OCI-LY3 (cell line): ENCODE data around the gene CDK15.

Experiments
- H2AFZ ChIP-seq: fragments of 200-600, 300-600 bp; shearing (Covaris generic); 2 replicates; pipeline ENCODE4 v1.6.0; 2014; ENCODE audit warnings: antibody characterized with exemption, low read depth, low read length
- H3K27ac ChIP-seq: fragments of 200-600, 300-600 bp; sonication (generic); 2 replicates; pipeline ENCODE4 v1.5.1; 2014; ENCODE audit warnings: mild to moderate bottlenecking, low read length, moderate library complexity, mixed read lengths
- H3K27me3 ChIP-seq: fragments of 200-600, 300-600 bp; sonication (generic); 2 replicates; pipeline ENCODE4 v1.6.1; 2014; ENCODE audit warnings: low read depth, low read length, mixed read lengths
- H3K36me3 ChIP-seq: fragments of 200-600, 300-600 bp; sonication (generic); replicated peaks from 2 replicates; pipeline ENCODE3; 2014; ENCODE audit warnings: low read depth, low read length, mixed read lengths
- H3K4me1 ChIP-seq: fragments of 300-600, 200-600 bp; sonication (generic); 2 replicates; pipeline ENCODE4 v1.6.1; 2014; ENCODE audit warnings: low read length, mixed read lengths
- H3K4me2 ChIP-seq: fragments of 200-600, 300-600 bp; sonication (generic); 2 replicates; pipeline ENCODE4 v1.6.1; 2014; ENCODE audit warnings: low read length, mixed read lengths
- H3K4me3 ChIP-seq: fragments of 300-600, 200-600 bp; sonication (generic); 2 replicates; pipeline ENCODE4 v1.5.1; 2014; ENCODE audit warnings: antibody characterized with exemption, mild to moderate bottlenecking, low read length, moderate library complexity
- H3K79me2 ChIP-seq: fragments of 300-600, 200-600 bp; shearing (Covaris generic); 2 replicates; pipeline ENCODE4 v1.6.1; 2014; ENCODE audit warnings: mild to moderate bottlenecking, low read length, mixed read lengths
- H3K9ac ChIP-seq: fragments of 300-600, 200-600 bp; shearing (Covaris generic); 2 replicates; pipeline ENCODE4 v1.6.0; 2014; ENCODE audit warnings: mild to moderate bottlenecking, low read length, moderate library complexity
- H3K9me3 ChIP-seq: fragments of 200-600, 300-600 bp; shearing (Covaris generic); 2 replicates; pipeline ENCODE4 v1.6.1; 2014; ENCODE audit warnings: low read length, mixed read lengths; ENCODE audit not compliant: insufficient read depth
- H4K20me1 ChIP-seq: fragments of 200-600, 300-600 bp; sonication (generic); 2 replicates; pipeline ENCODE4 v1.6.1; 2016; ENCODE audit warnings: low read length, mixed read lengths; ENCODE audit not compliant: insufficient read depth
- EZH2phosphoT487 ChIP-seq: fragments of 200-600 bp; shearing (Covaris generic); IDR thresholded peaks from 2 replicates; pipeline ENCODE4 v1.6.1; 2018; ENCODE audit warnings: antibody characterized with exemption, mixed run types, low read depth
- TF ChIP-seq, protein P1 (sequence below): fragments of 200-600, 300-600 bp; sonication (generic); IDR thresholded peaks from 2 replicates; pipeline ENCODE4 v1.5.1; 2014; ENCODE audit warnings: antibody characterized with exemption, low read length, low read depth

CDK15 gene

DNA sequence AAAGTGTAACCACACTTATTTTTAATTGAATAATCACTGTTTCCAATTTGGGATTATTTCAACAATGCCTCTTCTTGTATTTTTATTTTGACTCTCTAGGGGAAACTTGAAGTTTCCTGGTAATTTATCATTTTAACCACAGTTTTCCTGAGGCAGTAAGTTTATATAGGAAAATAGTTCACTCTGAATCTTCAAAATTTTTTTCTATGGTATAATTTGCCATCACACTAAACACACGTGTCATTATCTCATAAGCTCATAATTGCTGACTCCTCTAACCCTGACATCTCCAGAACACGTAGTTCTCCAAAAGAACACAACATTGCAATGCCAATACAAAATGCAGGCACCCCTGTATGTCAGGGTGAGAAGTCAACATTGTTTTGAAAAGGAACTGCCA lies 125.1 kb downstream of the CDK15 start:
- no peaks in the 10 kb centered on the region for H3K9me3 ChIP-seq
- no peaks in the 10 kb centered on the region for H3K27me3 ChIP-seq
- H3K36me3 ChIP-seq, result no peaks in the 10 kb centered on the region
- TF ChIP-seq, protein P1, sequence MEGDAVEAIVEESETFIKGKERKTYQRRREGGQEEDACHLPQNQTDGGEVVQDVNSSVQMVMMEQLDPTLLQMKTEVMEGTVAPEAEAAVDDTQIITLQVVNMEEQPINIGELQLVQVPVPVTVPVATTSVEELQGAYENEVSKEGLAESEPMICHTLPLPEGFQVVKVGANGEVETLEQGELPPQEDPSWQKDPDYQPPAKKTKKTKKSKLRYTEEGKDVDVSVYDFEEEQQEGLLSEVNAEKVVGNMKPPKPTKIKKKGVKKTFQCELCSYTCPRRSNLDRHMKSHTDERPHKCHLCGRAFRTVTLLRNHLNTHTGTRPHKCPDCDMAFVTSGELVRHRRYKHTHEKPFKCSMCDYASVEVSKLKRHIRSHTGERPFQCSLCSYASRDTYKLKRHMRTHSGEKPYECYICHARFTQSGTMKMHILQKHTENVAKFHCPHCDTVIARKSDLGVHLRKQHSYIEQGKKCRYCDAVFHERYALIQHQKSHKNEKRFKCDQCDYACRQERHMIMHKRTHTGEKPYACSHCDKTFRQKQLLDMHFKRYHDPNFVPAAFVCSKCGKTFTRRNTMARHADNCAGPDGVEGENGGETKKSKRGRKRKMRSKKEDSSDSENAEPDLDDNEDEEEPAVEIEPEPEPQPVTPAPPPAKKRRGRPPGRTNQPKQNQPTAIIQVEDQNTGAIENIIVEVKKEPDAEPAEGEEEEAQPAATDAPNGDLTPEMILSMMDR, result no peak
- no peak for TF ChIP-seq EZH2phosphoT487
- H3K9ac ChIP-seq, result no peak overlapping the region
- no peaks in the 10 kb centered on the region for H3K4me1 ChIP-seq
- no peaks in the 10 kb centered on the region for H4K20me1 ChIP-seq
- no peak overlapping the region for H3K4me3 ChIP-seq
- H3K4me2 ChIP-seq, result no peak overlapping the region
- H3K27ac ChIP-seq, result no peak overlapping the region
- no peak overlapping the region for H2AFZ ChIP-seq
- H3K79me2 ChIP-seq, result no peaks in the 10 kb centered on the region

DNA sequence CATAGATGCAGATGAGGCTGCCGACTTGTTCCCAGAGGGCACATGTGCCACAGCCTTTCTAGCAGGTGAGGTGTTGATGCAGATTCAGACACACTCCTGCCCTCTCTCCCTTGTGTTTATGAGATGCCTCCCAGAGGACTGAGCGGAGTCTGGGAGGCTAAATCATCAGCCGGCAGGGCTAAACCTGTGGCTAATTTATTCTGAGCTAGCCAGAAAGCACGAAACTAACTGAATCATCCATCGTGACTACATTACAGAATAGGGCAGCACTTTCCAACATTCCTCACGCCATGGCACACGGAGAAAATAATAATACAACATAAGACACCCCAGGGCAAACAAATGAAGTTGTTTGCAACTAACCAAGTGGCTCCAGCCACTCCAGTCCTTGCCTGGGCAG lies 125.6 kb downstream of the CDK15 start:
- no peaks in the 10 kb centered on the region for H3K79me2 ChIP-seq
- H3K4me3 ChIP-seq, result no peak overlapping the region
- H3K27me3 ChIP-seq, result no peaks in the 10 kb centered on the region
- H3K9me3 ChIP-seq, result no peaks in the 10 kb centered on the region
- no peaks in the 10 kb centered on the region for H4K20me1 ChIP-seq
- no peak overlapping the region for H3K27ac ChIP-seq
- no peaks in the 10 kb centered on the region for H3K4me1 ChIP-seq
- H3K4me2 ChIP-seq, result no peak overlapping the region
- H2AFZ ChIP-seq, result no peak overlapping the region
- no peaks in the 10 kb centered on the region for H3K36me3 ChIP-seq
- TF ChIP-seq EZH2phosphoT487, result no peak
- TF ChIP-seq, protein P1, result no peak
- H3K9ac ChIP-seq, result no peak overlapping the region

DNA sequence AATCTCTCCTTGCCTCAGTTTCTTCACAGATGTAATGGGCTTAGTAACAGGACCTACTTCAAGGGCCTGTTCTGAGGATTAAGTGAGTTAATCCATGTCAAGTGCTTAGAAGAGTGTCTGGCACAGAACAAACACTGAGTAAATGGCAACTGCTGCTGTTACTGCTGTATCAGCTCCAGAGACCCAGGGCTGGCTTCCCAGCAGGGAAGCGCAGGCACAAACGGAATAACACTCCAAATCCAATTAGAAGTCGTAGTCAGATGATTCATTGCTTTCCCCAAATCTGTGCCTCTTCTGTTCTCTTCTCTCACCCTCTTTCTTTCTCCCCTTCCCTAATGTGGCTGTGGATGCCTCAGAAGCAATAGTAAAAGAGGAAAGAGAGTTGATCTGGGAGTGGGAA lies 126.2 kb downstream of the CDK15 start:
- Histone ChIP-seq H4K20me1 (no peaks in the 10 kb centered on the region), H3K9me3 (no peaks in the 10 kb centered on the region), H3K27me3 (no peaks in the 10 kb centered on the region), H3K9ac (no peak overlapping the region), H3K4me3 (no peak overlapping the region), H3K4me2 (no peak overlapping the region), H3K4me1 (no peaks in the 10 kb centered on the region), H3K27ac (no peak overlapping the region), H3K36me3 (no peaks in the 10 kb centered on the region), H2AFZ (no peak overlapping the region), H3K79me2 (no peaks in the 10 kb centered on the region)
- TF ChIP-seq, protein P1, result no peak
- TF ChIP-seq EZH2phosphoT487, result no peak

DNA sequence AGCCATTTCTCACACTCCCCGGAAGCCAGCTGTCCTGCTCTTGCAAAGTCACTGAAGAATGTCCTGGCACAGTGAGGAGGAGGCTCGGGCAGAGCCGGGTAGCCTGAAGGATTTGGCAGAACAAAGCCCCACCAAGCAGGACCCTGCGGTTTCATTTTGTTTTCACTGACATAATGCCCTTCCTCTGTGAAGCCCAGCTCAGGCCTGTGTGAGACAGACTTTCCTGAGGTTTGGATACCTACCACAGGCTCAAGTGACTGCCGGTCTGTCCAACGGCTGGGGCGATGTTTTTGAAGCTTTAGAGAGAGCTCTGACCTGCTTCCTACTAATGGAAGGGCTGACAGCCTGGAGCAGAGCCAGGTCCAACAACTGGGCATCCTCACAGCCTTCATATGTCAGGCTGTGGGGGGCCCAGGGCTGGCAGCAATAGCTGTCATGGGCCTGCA lies 127.5 kb downstream of the CDK15 start:
- Histone ChIP-seq H3K27me3 (no peaks in the 10 kb centered on the region), H3K4me2 (no peak overlapping the region), H3K27ac (no peak overlapping the region), H2AFZ (no peak overlapping the region), H3K79me2 (no peaks in the 10 kb centered on the region), H3K4me3 (no peak overlapping the region), H3K36me3 (no peaks in the 10 kb centered on the region), H4K20me1 (no peaks in the 10 kb centered on the region), H3K9ac (no peak overlapping the region), H3K9me3 (no peaks in the 10 kb centered on the region), H3K4me1 (no peaks in the 10 kb centered on the region)
- TF ChIP-seq EZH2phosphoT487, result no peak
- TF ChIP-seq, protein P1, result no peak
